NAMALWA (cell line): ENCODE measurements around the gene STX11.
"Not testable (repeated sequence)": the region's sequence is repeated elsewhere in the genome, so short reads cannot be mapped to it uniquely, and the experiment has no call there.

Source experiments
- DNase-seq: peaks from one replicate; pipeline ENCODE4 v3.0.0-alpha.2; 2015; ENCODE audit warnings: low spot score

The STX11 gene

DNA sequence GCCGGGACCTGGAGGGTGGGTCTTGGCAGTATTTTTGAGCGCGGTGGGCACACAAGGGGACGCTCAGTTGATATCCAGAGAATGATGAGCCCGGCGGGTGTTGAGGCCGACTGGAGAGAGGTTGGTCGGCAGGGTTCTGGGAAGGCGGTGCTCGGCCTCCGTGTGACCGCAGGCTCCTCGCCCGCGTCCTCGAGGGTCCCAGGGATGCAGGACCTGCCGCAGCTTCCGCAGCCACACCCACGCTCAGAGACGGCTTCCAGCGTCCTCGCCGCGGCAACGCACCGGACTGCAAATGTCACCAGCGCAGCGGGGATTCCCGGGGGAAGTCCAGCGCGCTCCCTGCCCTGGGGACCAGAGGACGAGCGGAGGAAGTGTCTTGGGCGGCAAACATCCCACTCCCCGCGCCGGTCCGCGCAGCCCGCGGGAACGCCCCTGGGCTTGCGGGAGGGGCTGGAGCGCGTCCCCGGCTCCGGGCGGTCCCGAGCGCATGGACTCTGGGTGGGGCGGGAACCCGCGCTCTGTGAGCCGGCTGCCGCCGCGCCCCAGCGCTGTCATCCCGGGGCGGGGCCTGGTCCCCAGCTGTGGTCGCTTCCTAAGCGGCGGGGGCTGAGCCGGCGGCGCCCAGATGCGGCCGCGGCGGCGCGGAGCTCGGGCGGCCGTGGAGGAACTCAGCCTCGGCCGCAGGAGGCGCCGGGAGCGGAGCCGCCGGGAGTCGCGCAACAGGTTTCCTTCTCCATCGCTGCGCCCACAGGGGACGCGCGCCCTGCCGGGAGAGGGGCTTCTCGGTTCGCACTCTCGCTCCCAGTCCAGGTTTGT lies at the start of gene STX11:
STX11 (plus strand) TSS at position 624 of the 816 bp plus-strand sequence. CDS start 36,111 bp downstream, outside the sequence.
- DNase-seq = peak; percentile 75

GRCh38 chr6:144103026-144103563 lies 47.2 kb upstream of the STX11 start:
- no peak for DNase-seq

GRCh38 chr6:144104488-144104887 lies 45.8 kb upstream of the STX11 start:
- DNase-seq = no peak

GRCh38 chr6:144104898-144105487 lies 45.3 kb upstream of the STX11 start:
- peak; percentile 86 for DNase-seq

DNA sequence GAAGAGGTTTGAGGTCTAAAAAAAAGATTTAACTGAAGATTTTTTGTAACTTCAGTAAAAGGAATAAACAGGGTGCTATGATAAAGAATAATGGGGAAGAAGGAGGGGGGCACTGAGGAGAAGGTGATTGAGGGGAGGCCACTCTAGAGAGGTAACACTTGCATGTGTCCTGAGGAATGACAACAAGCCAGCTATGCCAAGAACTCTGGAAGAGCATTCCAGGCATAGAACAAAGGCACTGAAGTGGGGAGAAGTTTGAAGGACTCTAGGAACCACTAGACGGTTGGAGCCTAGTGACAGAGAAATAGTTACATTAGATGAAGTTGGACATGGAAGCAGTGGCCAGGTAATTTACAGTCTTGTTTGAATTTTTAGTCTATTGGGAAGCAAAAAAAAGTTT lies 44.1 kb upstream of the STX11 start:
- DNase-seq = no peak

- no peak for DNase-seq
These were observed 40.1 kb upstream of the STX11 start for GRCh38 chr6:144110210-144110609.

GRCh38 chr6:144113366-144113765 lies 37.0 kb upstream of the STX11 start:
- no peak for DNase-seq

- DNase-seq = no peak
These were observed 35.1 kb upstream of the STX11 start for GRCh38 chr6:144115219-144115618.

DNA sequence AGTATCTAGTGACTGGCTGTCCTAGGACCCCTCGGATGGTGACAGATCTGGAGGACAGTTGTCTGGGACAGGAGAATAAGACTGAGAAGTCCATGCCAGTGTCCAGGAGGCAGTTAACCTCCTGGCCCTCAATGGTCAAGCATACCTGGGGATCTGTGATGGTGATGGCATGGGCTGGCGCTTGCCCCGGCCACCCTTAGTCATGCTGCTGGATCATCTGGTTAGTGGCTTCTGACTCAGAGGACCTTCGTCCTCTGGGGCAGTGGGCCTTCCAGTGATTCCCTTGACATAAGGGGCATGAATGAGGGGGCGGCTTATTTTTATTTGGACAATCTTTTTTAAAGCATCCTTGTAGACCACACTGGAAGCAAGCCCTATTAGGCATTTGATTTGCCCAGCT lies 30.9 kb upstream of the STX11 start:
- DNase-seq = no peak

DNA sequence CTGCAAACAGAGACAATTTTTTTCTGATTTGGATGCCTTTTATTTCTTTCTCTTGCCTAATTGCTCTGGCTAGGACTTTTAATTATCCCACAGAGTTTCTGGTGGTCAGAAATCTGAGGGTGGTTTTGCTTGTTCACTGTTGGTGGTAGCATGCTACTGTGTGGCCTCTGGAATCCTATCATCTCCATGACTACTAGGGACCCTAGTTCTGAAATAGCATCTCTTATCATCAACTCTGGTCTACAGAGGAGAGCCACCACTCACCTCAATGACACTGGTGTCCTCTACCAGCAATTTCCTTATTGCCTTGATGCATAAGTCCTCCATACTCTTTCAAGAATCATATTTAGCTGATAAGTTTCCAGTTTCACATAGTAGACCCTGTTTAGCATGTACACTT lies 27.5 kb upstream of the STX11 start:
- no peak for DNase-seq

- DNase-seq = no peak
These were observed 26.9 kb upstream of the STX11 start for GRCh38 chr6:144123421-144123820.

DNA sequence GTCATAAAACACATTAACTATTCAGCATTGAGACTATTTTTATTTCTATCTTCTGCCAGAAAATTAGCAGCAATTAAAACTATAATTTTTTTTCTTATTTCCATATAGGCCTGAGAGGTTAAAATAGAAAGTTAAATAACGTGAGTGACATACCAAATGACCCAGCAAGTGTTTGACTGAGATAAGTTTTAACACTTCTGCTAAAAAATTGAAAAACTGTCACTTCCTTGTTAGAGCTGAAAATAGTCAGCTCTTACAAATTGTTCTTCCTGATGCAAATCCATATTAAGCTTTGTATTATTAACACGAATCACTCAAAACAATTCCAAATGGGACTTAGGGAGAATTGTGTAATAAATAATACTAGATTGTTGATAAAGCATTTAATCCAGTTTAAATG lies 26.5 kb upstream of the STX11 start:
- no peak for DNase-seq

DNA sequence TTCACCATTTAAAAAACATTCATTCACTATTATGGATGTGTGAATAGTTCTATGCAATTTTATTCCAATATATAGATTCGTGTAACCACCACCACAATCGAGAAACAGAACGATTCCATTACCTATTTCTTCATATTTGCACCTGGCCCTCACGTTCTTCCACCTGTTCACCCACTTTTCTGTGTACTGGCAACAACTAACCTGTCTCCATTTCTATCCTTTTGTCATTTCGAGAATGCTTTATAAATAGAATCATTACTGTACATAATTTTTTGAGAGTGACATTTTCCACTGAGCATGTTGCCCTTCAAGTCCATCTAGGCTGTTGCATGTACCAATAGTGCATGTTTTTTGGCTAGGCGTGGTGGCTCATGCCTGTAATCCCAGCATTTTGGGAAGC lies 23.2 kb upstream of the STX11 start:
- no peak for DNase-seq

GRCh38 chr6:144129469-144129868 lies 20.8 kb upstream of the STX11 start:
- no peak for DNase-seq

- DNase-seq = no peak
These were observed 19.0 kb upstream of the STX11 start for GRCh38 chr6:144131248-144131709.

- not testable (repeated sequence) for DNase-seq
These were observed 18.1 kb upstream of the STX11 start for GRCh38 chr6:144132167-144132690.

DNA sequence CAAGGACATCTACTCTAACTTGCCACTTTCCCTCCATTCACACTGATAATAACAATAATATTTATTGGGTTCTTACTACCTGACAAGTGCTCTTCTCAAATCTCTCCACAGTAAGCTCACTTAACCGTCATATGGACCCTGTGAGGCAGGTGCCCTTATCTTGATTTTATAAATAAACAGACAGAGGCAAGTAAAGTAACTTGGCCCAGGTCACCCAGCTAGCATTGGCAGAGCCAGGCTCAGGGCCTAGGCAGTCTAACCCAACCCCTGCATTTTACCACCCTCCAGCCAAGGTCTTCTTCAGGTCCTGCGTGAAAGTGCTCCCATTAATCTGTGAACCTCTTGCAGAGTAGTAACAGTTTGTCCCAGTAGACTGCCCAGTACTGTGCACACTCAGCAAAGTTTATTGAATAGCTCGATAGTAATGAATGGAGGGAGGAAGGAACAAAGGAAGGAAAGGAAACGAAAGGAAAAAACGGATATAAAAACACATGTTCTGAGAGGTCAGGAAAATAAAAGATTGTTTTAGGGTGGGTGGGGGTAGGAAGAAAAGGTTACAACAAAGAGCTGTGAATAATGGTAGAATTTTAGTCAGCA lies 17.0 kb upstream of the STX11 start:
- DNase-seq = no peak

GRCh38 chr6:144134176-144134575 lies 16.1 kb upstream of the STX11 start:
- no peak for DNase-seq

- DNase-seq = no peak
These were observed 15.6 kb upstream of the STX11 start for GRCh38 chr6:144134737-144135136.

GRCh38 chr6:144138542-144138941 lies 11.8 kb upstream of the STX11 start:
- no peak for DNase-seq

DNA sequence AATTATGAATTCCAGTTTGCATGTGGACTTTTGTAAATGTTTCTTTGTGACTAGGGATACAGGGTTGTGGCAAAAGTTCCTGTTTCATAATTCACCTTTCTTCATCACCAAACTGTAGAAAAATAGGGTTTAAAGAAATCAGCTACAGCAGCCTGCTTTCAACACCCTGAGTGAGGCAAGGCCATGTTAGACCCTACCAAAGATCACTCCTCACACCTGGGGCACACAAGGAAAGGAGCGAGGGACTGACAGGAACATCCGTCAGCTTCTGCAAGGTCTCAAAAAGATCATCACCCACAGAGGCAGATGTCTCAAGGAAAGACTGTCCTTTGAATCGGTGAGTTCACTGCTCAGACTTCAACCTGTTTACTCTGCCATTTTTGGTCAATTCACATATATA lies 10.5 kb upstream of the STX11 start:
- DNase-seq = no peak

GRCh38 chr6:144140867-144141266 lies 9.4 kb upstream of the STX11 start:
- DNase-seq = no peak

GRCh38 chr6:144141470-144141869 lies 8.8 kb upstream of the STX11 start:
- no peak for DNase-seq
